IPS-18c (cell line): ENCODE data around the gene ANAPC16.
"Not testable (repeated sequence)": the region's sequence is repeated elsewhere in the genome, so short reads cannot be mapped to it uniquely, and the experiment has no call there.

ENCODE experiments used
- H3K4me3 ChIP-seq: 2 replicates; pipeline ENCODE4 v1.7.0; 2013; ENCODE audit warnings: low read depth, mild to moderate bottlenecking, low read length, moderate library complexity; ENCODE audit not compliant: insufficient read depth
- H3K9me3 ChIP-seq: one replicate; pipeline ENCODE4 v1.6.1; 2013; ENCODE audit warnings: mild to moderate bottlenecking, low read length, moderate library complexity; ENCODE audit not compliant: control insufficient read depth, insufficient read depth

The ANAPC16 gene

GRCh38 chr10:72204724-72205123 lies 11.1 kb upstream of the ANAPC16 start:
- Histone ChIP-seq H3K9me3 (no peaks in the 10 kb centered on the region), H3K4me3 (no peak overlapping the region)

DNA sequence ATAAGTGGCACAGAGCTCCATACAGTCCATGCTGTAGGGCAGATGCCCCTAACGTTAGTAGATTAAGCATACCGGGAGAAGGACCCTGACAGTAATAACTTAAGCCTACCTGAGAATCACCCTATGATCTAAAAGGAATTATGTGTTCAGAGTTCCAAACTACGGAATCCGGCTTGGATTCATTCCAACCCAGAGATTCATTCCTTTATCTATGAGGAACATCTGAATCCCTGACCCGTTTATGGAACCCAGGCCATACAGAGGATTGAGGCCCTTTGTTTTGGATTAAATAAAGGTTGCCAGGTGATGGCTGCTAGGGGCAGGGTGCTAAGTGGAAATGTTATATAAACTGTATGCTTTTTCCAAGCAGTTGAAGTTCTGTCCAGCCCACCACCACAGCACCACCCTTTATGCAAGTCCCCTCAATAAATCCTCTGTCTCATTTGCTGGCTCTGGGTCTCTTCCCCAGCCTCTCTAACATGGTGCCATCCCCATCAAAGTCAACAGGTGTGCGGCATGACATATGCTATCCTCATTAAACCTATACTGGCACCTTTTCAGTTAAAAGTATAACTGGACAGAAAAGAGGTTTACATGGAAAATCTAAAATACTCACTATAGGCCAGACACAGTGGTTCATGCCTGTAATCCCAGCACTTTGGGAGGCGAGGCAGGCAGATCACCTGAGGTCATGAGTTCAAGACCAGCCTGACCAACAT lies 9.1 kb upstream of the ANAPC16 start:
- Histone ChIP-seq H3K4me3 (no peak overlapping the region), H3K9me3 (no peaks in the 10 kb centered on the region)

DNA sequence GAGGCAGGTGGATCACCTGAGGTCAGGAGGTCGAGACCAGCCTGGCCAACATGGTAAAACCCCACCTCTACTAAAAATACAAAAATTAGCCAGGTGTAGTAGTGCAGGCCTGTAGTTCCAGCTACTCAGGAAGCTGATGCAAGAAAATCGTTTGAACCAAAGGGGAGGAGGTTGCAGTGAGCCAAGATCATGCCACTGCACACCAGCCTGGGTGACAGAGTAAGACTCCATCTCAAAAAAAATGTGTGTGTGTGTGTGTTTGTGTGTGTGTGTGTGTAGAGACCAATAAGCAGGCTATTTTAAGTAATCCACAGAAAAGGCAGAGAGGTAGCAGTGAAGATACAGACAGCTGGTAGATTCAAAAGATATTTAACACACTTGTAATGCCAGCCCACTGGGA lies 7.3 kb upstream of the ANAPC16 start:
- H3K9me3 ChIP-seq, H3K4me3 ChIP-seq: not testable (repeated sequence)

GRCh38 chr10:72211381-72211780 lies 4.4 kb upstream of the ANAPC16 start:
- not testable (repeated sequence) for H3K9me3 ChIP-seq, H3K4me3 ChIP-seq

GRCh38 chr10:72211832-72212231 lies 4.0 kb upstream of the ANAPC16 start:
- not testable (repeated sequence) for H3K9me3 ChIP-seq, H3K4me3 ChIP-seq

- Histone ChIP-seq H3K4me3 (no peak overlapping the region), H3K9me3 (no peaks in the 10 kb centered on the region)
Observed at GRCh38 chr10:72218325-72218724, 2.5 kb downstream of the ANAPC16 start.

GRCh38 chr10:72218726-72219125 lies 2.9 kb downstream of the ANAPC16 start:
- Histone ChIP-seq H3K9me3 (no peaks in the 10 kb centered on the region), H3K4me3 (no peak overlapping the region)

DNA sequence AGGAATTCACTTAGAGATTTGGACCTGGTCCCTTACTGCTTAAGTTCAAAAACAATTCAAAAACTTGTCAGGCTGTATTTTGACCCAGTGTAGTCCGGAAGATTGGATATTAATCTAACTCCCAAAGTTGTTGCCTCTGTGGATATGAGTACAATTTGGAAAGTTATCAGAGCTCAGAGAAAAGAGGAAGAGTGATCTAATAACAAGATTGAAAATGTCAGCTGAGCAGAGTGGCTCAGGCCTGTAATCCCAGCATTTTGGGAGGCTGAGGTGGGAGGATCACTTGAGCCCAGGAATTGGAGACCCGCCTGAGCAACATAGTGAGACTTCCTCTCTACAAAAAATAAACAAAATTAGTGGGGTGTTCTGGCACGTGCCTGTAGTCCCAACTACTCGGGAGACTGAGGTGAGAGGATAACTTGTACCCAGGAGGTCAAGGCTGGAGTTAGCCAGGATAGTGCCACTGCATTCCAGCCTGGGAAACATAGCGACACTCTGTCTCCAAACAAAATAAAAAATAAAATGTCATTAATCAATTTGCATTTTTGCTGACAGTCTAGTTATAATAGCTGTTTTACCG lies 3.5 kb downstream of the ANAPC16 start:
- Histone ChIP-seq H3K9me3 (no peaks in the 10 kb centered on the region), H3K4me3 (no peak overlapping the region)

DNA sequence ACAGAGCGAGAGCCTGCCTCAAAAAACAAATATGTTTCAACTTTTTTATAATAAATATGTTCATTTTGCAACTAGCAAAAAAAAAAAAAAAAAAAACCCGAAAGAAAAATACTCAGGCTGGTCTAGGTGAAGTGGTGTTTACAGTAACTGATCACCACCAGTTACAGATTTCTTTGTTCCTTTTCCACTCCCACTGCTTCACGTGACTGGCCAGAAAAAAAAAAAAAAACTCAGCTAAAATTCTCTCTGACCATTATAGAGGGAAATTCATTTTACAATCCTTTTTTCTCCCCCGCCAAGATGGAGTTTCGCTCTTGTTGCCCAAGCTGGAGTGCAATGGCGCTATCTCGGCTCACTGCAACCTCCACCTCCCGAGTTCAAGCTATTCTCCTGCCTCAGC lies 4.8 kb downstream of the ANAPC16 start:
- Histone ChIP-seq H3K4me3 (no peak overlapping the region), H3K9me3 (no peaks in the 10 kb centered on the region)

DNA sequence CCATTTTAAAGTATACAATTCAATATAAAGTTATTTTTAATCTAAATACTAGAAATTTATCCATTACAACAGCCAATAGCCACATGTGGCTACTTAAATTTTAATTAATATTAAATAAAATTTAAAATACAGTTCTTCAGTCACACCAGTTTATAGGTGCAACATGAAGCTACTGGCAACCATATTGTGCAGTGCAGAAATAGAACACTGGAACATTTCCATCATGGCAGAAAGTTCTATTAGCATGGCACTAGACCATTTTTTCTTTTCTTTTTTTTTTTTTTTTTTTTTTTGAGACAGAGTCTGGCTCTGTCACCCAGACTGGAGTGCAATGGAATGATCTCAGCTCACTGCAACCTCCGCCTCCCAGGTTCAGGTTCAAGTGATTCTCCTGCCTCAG lies 5.5 kb downstream of the ANAPC16 start:
- Histone ChIP-seq H3K9me3 (no peaks in the 10 kb centered on the region), H3K4me3 (no peak overlapping the region)

DNA sequence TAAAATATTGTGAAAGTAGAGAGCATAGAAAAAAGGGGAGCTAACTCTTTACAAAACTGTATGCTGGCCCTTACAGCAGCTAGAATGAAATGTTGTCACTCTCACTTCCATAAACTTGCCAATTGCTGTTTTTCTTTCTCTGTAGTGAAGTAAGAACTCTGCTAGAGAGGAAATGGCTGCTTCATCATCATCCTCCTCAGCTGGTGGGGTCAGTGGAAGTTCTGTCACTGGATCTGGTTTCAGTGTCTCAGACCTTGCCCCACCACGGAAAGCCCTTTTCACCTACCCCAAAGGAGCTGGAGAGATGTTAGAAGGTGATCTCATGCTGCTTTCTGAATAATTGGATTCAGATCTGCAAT lies 7.9 kb downstream of the ANAPC16 start:
- H3K9me3 ChIP-seq, result no peaks in the 10 kb centered on the region
- H3K4me3 ChIP-seq, result no peak overlapping the region

DNA sequence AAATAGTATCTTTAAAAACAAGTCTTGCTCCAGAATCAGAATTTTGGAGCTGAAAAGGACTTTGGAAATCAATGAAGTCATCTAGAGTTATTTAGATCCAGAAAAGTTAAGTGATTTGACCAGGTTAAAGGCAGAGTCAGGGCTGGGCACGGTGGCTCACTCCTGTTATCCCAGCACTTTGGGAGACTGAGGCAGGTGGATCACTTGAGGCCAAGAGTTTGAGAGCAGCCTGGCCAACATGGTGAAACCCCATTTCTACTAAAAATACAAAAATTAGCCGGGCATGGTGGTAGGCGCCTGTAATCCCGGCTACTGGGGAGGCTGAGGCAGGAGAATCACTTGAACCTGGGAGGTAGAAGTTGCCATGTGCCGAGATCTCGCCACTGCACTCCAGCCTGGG lies 8.4 kb downstream of the ANAPC16 start:
- H3K4me3 ChIP-seq, H3K9me3 ChIP-seq: not testable (repeated sequence)

- H3K9me3 ChIP-seq, result no peaks in the 10 kb centered on the region
- H3K4me3 ChIP-seq, result no peak overlapping the region
Observed at GRCh38 chr10:72226418-72227027, 10.7 kb downstream of the ANAPC16 start.

GRCh38 chr10:72227826-72228225 lies 12.0 kb downstream of the ANAPC16 start:
- Histone ChIP-seq H3K4me3 (no peak overlapping the region), H3K9me3 (no peaks in the 10 kb centered on the region)

GRCh38 chr10:72228318-72228751 lies 12.5 kb downstream of the ANAPC16 start:
- no peak overlapping the region for H3K4me3 ChIP-seq

GRCh38 chr10:72229261-72230251 lies 13.7 kb downstream of the ANAPC16 start:
- Histone ChIP-seq H3K4me3 (no peak overlapping the region), H3K9me3 (no peaks in the 10 kb centered on the region)

More at GRCh38 chr10:72228318-72228751, 12.5 kb downstream of the ANAPC16 start:
- no peaks in the 10 kb centered on the region for H3K9me3 ChIP-seq

DNA sequence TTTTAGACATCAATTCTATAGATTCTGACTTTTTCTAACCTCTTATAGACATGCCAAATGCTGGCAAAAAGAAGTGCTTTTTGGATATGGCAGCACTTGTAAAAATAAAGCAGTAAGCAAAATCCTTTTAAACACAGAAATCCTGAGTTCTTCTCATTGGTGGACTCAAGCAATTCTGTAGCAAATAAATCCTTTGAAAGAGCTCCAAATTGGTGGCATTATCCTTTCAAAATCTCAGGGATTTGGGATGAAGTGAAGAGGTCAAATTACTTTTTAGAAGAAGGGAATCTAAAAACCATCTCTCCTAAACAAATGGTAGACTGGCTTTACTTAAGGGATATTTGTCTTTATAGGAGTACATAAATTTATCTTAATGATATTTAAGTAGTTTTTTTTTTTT lies 17.8 kb downstream of the ANAPC16 start:
- Histone ChIP-seq H3K9me3 (no peaks in the 10 kb centered on the region), H3K4me3 (no peak overlapping the region)
